K562 (cell line): ENCODE measurements around the gene RBSN. TPM values are rescaled to one million over a fixed set of nuclear protein-coding genes. Genes with fewer than 3 reads are reported as not detected.

Source experiments
- ESRRA ChIP-seq: fragments of 450-650 bp; IDR thresholded peaks from 2 replicates; pipeline ENCODE4 v1.6.1; 2014; ENCODE audit warnings: low read depth, mild to moderate bottlenecking, moderate library complexity, borderline replicate concordance
- ESRRB ChIP-seq: fragments of 250-450 bp; sonication (Bioruptor Pico); IDR thresholded peaks from 2 replicates; pipeline ENCODE4 v1.5.0; 2020; ENCODE audit warnings: mild to moderate bottlenecking, moderate library complexity, borderline replicate concordance
- EWSR1 ChIP-seq: fragments of 450-650 bp; IDR thresholded peaks from 2 replicates; pipeline ENCODE4 v1.6.1; 2018; ENCODE audit warnings: borderline replicate concordance, mild to moderate bottlenecking, low read depth, moderate library complexity; ENCODE audit not compliant: partially characterized antibody
- FOXK1 ChIP-seq: sonication (generic); formaldehyde crosslinking; IDR thresholded peaks from 2 replicates; pipeline ENCODE4 v1.8.0; 2022; ENCODE audit warnings: missing genetic modification reagents, mild to moderate bottlenecking, borderline replicate concordance
- GATAD2A ChIP-seq: fragments of 450-650 bp; IDR thresholded peaks from 2 replicates; pipeline ENCODE4 v1.6.1; 2017
- MEIS2 ChIP-seq: fragments of 450-650 bp; IDR thresholded peaks from 2 replicates; pipeline ENCODE4 v1.6.1; 2014; ENCODE audit warnings: mild to moderate bottlenecking; ENCODE audit not compliant: partially characterized antibody
- MTF1 ChIP-seq: fragments of 250-450 bp; sonication (Bioruptor Pico); IDR thresholded peaks from 2 replicates; pipeline ENCODE4 v1.9.0; 2021; ENCODE audit warnings: moderate library complexity, mild to moderate bottlenecking, inconsistent platforms, borderline replicate concordance
- PHB ChIP-seq: fragments of 250-450 bp; sonication (Bioruptor Pico); IDR thresholded peaks from 2 replicates; pipeline ENCODE4 v1.5.0; 2021
- RAD51 ChIP-seq: fragments of 450-650 bp; IDR thresholded peaks from 2 replicates; pipeline ENCODE4 v1.7.1; 2016; ENCODE audit warnings: low read depth, mild to moderate bottlenecking, borderline replicate concordance
- TRIM24 ChIP-seq, 2 experiments: fragments of 450-650 bp; IDR thresholded peaks; 2 replicates each; pipeline ENCODE4 v1.6.1; 2016
- ZNF311 ChIP-seq: fragments of 250-450 bp; sonication (Bioruptor Pico); IDR thresholded peaks from 2 replicates; pipeline ENCODE4 v1.4.0; 2020; ENCODE audit warnings: mild to moderate bottlenecking, moderate library complexity
- ZNF75A ChIP-seq: fragments of 450-650 bp; formaldehyde crosslinking; IDR thresholded peaks from 2 replicates; pipeline ENCODE4 v1.4.0; 2020; ENCODE audit warnings: mild to moderate bottlenecking
- ZNF766 ChIP-seq: fragments of 200-800 bp; sonication (Bioruptor generic); conservative IDR thresholded peaks from 2 replicates; pipeline ENCODE4 v1.6.1; 2016; ENCODE audit warnings: missing genetic modification characterization, missing compliant biosample characterization
- polyA plus RNA-seq, 8 experiments: library from polyadenylated mRNA; depleted of rRNA in 4 of 8; stranded (reverse) in 5 of 8; unstranded in 3 of 8; fragments of >200 nt; fragmentation: Nextera tagmentation in 2 of 8; fragmentation: Illumina TruSeq in 1 of 8; extraction: Ambion mirVana in 2 of 8; extraction: Trizol in 1 of 8; gene quantifications; 2 replicates each; pipeline versions ENCODE4 v1.2.1 to v1.2.3, GENCODE V29; 2011 to 2014; ENCODE audit warnings: inconsistent platforms in 1 of 8, missing spikeins in 1 of 8
- total RNA-seq, 7 experiments: library from RNA; depleted of rRNA in 6 of 7; stranded (reverse); fragments of >200 nt in 6 of 7; fragmentation: Illumina TruSeq in 2 of 7; extraction: Trizol in 2 of 7; gene quantifications; 2 replicates each; pipeline versions ENCODE4 v1.2.1 to v1.2.3, GENCODE V29; 2011 to 2021; ENCODE audit warnings: low replicate concordance in 1 of 7
- TF ChIP-seq, protein P1 (sequence below): fragments of 250-450 bp; sonication (Bioruptor Pico); IDR thresholded peaks from 2 replicates; pipeline ENCODE4 v1.4.0; 2020; ENCODE audit warnings: mild to moderate bottlenecking
- TF ChIP-seq, protein P2 (sequence below), 2 experiments: fragments of 450-650 bp; IDR thresholded peaks; 2 replicates each; pipeline ENCODE4 v1.6.1; 2018; ENCODE audit warnings: mild to moderate bottlenecking in 2 of 2, low read depth in 1 of 2; ENCODE audit not compliant: partially characterized antibody in 2 of 2
- TF ChIP-seq, protein P3 (sequence below), 3 experiments: IDR thresholded peaks in 2 of 3; conservative IDR thresholded peaks in 1 of 3; 2 replicates each; pipeline ENCODE4 v1.5.1; 2011 to 2012; ENCODE audit warnings: low read length in 3 of 3, mild to moderate bottlenecking in 3 of 3, control low read depth in 2 of 3, improper control_type of control experiment in 1 of 3, inconsistent platforms in 1 of 3, low read depth in 1 of 3, mixed read lengths in 1 of 3, moderate library complexity in 1 of 3; ENCODE audit not compliant: insufficient read depth in 2 of 3
- TF ChIP-seq, protein P4 (sequence below): fragments of 450-650 bp; formaldehyde crosslinking; IDR thresholded peaks from 2 replicates; pipeline ENCODE4 v1.4.0; 2020; ENCODE audit warnings: mild to moderate bottlenecking, mixed read lengths

RBSN gene
- total and polyA plus RNA-seq, 9 of the 15 experiments (the other 6 are each of a cell fraction or from before 2014, with no cell fraction given) = 2.9 to 19.6 (median 15.0) TPM

DNA sequence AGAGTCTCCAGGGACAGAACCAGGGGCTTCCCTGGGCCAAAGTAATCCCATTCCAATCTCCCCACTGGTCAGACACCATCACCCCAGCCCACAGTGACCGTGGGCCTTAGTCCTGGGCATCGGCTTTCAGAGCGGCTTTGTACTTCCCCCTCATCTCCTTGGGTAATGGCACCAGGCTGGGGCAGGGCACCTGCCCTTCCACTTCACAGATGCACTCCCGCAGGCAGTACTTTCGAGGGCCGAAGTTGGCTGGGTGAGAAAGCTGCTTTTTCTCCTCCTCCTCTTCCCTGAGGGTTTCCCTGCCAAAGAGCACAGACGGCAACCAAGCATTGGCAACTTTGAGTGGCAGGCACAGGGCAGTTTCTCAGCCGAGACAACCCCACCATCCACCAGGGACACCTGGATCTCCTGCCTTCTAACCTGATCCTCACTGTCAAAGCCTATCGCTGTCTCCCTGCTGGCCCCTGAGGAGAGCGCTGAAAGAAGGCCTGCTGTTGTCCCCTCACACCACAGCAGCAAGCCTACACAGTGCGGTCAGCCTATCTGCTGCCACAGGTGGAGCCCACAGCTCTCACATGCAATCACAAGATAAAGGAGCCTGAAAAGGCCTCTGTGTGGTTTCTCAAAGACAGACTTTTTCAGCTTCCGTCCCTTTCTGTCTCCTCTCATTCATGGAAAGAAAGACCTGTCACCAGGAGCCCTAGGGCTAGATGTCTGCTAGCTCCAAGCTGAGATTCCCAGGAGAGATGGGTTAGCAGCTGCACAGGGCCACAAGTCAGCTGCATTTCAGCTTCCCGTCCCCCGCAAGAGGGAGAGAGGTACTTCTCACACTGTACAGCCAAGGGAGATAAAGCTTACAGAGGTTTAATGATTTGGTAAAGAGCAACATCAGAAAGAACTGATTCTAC is 46.4 kb downstream of the RBSN start (continued):
- TF ChIP-seq, protein P1, sequence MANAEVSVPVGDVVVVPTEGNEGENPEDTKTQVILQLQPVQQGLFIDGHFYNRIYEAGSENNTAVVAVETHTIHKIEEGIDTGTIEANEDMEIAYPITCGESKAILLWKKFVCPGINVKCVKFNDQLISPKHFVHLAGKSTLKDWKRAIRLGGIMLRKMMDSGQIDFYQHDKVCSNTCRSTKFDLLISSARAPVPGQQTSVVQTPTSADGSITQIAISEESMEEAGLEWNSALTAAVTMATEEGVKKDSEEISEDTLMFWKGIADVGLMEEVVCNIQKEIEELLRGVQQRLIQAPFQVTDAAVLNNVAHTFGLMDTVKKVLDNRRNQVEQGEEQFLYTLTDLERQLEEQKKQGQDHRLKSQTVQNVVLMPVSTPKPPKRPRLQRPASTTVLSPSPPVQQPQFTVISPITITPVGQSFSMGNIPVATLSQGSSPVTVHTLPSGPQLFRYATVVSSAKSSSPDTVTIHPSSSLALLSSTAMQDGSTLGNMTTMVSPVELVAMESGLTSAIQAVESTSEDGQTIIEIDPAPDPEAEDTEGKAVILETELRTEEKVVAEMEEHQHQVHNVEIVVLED (CRISPR knock-in tag) = no peak
- TF ChIP-seq ESRRA = peak; percentile 95; the same call in 1 of the 2 replicates
- no peak; the same call in 1 of the 2 replicates for TF ChIP-seq RAD51
- TF ChIP-seq GATAD2A = peak; percentile 48; the same call in 1 of the 2 replicates
- TF ChIP-seq ZNF75A = no peak
- TF ChIP-seq, protein P2, sequence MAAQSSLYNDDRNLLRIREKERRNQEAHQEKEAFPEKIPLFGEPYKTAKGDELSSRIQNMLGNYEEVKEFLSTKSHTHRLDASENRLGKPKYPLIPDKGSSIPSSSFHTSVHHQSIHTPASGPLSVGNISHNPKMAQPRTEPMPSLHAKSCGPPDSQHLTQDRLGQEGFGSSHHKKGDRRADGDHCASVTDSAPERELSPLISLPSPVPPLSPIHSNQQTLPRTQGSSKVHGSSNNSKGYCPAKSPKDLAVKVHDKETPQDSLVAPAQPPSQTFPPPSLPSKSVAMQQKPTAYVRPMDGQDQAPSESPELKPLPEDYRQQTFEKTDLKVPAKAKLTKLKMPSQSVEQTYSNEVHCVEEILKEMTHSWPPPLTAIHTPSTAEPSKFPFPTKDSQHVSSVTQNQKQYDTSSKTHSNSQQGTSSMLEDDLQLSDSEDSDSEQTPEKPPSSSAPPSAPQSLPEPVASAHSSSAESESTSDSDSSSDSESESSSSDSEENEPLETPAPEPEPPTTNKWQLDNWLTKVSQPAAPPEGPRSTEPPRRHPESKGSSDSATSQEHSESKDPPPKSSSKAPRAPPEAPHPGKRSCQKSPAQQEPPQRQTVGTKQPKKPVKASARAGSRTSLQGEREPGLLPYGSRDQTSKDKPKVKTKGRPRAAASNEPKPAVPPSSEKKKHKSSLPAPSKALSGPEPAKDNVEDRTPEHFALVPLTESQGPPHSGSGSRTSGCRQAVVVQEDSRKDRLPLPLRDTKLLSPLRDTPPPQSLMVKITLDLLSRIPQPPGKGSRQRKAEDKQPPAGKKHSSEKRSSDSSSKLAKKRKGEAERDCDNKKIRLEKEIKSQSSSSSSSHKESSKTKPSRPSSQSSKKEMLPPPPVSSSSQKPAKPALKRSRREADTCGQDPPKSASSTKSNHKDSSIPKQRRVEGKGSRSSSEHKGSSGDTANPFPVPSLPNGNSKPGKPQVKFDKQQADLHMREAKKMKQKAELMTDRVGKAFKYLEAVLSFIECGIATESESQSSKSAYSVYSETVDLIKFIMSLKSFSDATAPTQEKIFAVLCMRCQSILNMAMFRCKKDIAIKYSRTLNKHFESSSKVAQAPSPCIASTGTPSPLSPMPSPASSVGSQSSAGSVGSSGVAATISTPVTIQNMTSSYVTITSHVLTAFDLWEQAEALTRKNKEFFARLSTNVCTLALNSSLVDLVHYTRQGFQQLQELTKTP (IDR thresholded peaks at IDR 0.05; ENCODE audit: low read depth in 1 of 2, partially characterized antibody in 2 of 2) = peak in 1 of 2 experiments; percentile 76
- peak; percentile 98 for TF ChIP-seq MEIS2
- TF ChIP-seq ZNF766 (CRISPR knock-in tag) = peak; percentile 100
- 0 out of 2 replicates have a peak, but pooled peaks have one; percentile 35 for TF ChIP-seq FOXK1 (CRISPR knock-in tag)
- TF ChIP-seq, protein P3, sequence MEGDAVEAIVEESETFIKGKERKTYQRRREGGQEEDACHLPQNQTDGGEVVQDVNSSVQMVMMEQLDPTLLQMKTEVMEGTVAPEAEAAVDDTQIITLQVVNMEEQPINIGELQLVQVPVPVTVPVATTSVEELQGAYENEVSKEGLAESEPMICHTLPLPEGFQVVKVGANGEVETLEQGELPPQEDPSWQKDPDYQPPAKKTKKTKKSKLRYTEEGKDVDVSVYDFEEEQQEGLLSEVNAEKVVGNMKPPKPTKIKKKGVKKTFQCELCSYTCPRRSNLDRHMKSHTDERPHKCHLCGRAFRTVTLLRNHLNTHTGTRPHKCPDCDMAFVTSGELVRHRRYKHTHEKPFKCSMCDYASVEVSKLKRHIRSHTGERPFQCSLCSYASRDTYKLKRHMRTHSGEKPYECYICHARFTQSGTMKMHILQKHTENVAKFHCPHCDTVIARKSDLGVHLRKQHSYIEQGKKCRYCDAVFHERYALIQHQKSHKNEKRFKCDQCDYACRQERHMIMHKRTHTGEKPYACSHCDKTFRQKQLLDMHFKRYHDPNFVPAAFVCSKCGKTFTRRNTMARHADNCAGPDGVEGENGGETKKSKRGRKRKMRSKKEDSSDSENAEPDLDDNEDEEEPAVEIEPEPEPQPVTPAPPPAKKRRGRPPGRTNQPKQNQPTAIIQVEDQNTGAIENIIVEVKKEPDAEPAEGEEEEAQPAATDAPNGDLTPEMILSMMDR (IDR thresholded peaks at IDR 0.05 in 2 of 3, conservative IDR thresholded peaks at IDR 0.05 in 1 of 3; ENCODE audit: insufficient read depth in 2 of 3, low read depth in 1 of 3, low read length in 3 of 3) = peak in 2 of 3 experiments; percentile 23 to 30; a peak in 2 of 6 replicates
- no peak for TF ChIP-seq ESRRB
- no peak for TF ChIP-seq EWSR1
- peak; percentile 98 for TF ChIP-seq TRIM24 (IDR thresholded peaks at IDR 0.05)
- peak; percentile 65; the same call in 1 of the 2 replicates for TF ChIP-seq ZNF311
- TF ChIP-seq, protein P4, sequence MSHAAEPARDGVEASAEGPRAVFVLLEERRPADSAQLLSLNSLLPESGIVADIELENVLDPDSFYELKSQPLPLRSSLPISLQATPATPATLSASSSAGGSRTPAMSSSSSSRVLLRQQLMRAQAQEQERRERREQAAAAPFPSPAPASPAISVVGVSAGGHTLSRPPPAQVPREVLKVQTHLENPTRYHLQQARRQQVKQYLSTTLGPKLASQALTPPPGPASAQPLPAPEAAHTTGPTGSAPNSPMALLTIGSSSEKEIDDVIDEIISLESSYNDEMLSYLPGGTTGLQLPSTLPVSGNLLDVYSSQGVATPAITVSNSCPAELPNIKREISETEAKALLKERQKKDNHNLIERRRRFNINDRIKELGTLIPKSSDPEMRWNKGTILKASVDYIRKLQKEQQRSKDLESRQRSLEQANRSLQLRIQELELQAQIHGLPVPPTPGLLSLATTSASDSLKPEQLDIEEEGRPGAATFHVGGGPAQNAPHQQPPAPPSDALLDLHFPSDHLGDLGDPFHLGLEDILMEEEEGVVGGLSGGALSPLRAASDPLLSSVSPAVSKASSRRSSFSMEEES (CRISPR knock-in tag) = no peak
- TF ChIP-seq MTF1 (CRISPR knock-in tag) = no peak
- TF ChIP-seq PHB (CRISPR knock-in tag) = no peak
